ENCODE measurements around the gene KLHDC4. TPM values are rescaled to one million over a fixed set of nuclear protein-coding genes. Genes with fewer than 3 reads are reported as not detected.

KLHDC4 gene
- total RNA-seq, 1 experiment from 2014 or later, result 76.2 TPM

DNA sequence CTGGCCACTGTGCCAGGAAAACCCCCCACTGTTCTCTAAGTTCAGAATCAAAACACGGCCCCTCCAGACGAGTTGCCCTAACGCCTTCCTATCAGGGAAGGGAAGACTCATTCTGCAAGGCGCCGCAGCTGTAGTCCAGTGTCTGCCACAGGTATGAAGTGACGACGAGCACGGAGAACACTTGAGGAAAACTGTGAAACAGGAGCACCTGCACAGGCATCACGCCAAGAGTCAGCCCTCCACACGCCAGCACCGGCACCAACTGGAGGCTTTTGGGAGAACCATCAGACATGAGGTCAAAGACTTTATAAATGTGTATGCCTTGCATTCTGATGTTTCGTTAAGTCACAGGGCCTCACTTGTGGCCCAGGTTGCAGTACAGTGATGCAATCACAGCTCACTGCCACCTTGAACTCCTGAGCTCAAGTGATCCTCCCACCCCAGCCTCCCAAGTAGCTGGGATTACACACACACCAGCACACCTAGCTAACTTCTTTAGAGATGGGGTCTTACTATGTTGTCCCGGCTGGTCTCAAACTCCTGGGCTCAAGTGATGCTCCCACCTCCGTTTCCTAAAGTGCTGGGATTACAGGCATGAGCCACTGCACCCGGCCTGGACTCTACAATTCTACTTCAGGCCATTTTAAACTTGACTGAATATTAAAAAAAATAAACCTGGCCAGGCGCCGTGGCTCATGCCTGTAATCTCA lies 22.9 kb downstream of the KLHDC4 start:
- H3K4me3 Mint-ChIP-seq, result no peak overlapping the region
- no peak for DNase-seq
- H3K23me2 ChIP-seq (ENCODE audit: insufficient read length, low read depth, low read length, poor library complexity, severe bottlenecking), result no peaks in the 10 kb centered on the region
- no peak overlapping the region for H3K9ac ChIP-seq (ENCODE audit: extremely low read depth, insufficient read length, low read length)
- no peaks in the 10 kb centered on the region for H3K27me3 ChIP-seq (ENCODE audit: insufficient read depth, low read length)
- no peak overlapping the region for H3K4me2 ChIP-seq (ENCODE audit: insufficient read depth, insufficient read length, low read length)
- H3T11ph ChIP-seq (ENCODE audit: low read length), result no peak overlapping the region
- H2AFZ ChIP-seq (ENCODE audit: low read length), result no peak overlapping the region
- H3K4ac ChIP-seq (ENCODE audit: low read depth, low read length), result no peak overlapping the region
- no peak overlapping the region for H3K27ac ChIP-seq (ENCODE audit: insufficient read length, low read depth, low read length)
- WGBS (ENCODE audit: extremely low coverage, insufficient read length, low lambda C conversion rate), result no CpG with 5 or more reads among the region's 17 CpGs
- no peak overlapping the region for H4K8ac ChIP-seq (replicated peaks; ENCODE audit: insufficient read length, low read depth, low read length)
- H3K27me3 Mint-ChIP-seq (ENCODE audit: low read depth), result no peaks in the 10 kb centered on the region
- H3K36me3 Mint-ChIP-seq (ENCODE audit: insufficient read depth in 1 of 3, low read depth in 3 of 3), result peaks cover 48 to 63% (median 56%) of the 10 kb centered on the region in 3 experiments
- H3K27ac Mint-ChIP-seq, result no peak overlapping the region
- no peak overlapping the region for H2BK15ac ChIP-seq (ENCODE audit: low read depth, low read length)
- peaks cover 4% of the 10 kb centered on the region; the same call in 1 of the 2 replicates for H3K79me2 ChIP-seq (ENCODE audit: insufficient read depth, low read length)
- no peak overlapping the region for H3K14ac ChIP-seq (ENCODE audit: insufficient read depth, low read length)
- peaks cover 7% of the 10 kb centered on the region for H4K20me1 ChIP-seq (ENCODE audit: control insufficient read depth, insufficient read depth, insufficient read length)
- no peaks in the 10 kb centered on the region for H3K9me3 ChIP-seq (ENCODE audit: control insufficient read depth, low read depth, low read length)
- no peak overlapping the region for H2BK120ac ChIP-seq (ENCODE audit: low read depth, low read length, poor library complexity, severe bottlenecking)
- no peak overlapping the region for H2AK5ac ChIP-seq (ENCODE audit: insufficient read length, low read length)
- no peaks in the 10 kb centered on the region for H3K4me1 Mint-ChIP-seq
- no peak overlapping the region for H3K18ac ChIP-seq (ENCODE audit: insufficient read length, low read depth, low read length)
- H3K56ac ChIP-seq (ENCODE audit: insufficient read length, low read depth, low read length), result no peak overlapping the region
- TF ChIP-seq, protein P1, sequence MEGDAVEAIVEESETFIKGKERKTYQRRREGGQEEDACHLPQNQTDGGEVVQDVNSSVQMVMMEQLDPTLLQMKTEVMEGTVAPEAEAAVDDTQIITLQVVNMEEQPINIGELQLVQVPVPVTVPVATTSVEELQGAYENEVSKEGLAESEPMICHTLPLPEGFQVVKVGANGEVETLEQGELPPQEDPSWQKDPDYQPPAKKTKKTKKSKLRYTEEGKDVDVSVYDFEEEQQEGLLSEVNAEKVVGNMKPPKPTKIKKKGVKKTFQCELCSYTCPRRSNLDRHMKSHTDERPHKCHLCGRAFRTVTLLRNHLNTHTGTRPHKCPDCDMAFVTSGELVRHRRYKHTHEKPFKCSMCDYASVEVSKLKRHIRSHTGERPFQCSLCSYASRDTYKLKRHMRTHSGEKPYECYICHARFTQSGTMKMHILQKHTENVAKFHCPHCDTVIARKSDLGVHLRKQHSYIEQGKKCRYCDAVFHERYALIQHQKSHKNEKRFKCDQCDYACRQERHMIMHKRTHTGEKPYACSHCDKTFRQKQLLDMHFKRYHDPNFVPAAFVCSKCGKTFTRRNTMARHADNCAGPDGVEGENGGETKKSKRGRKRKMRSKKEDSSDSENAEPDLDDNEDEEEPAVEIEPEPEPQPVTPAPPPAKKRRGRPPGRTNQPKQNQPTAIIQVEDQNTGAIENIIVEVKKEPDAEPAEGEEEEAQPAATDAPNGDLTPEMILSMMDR (conservative IDR thresholded peaks at IDR 0.05), result no peak
- H2BK5ac ChIP-seq (ENCODE audit: insufficient read length, low read length), result no peak overlapping the region
- H3K9me3 Mint-ChIP-seq, result peaks cover 5 to 9% of the 10 kb centered on the region in 2 experiments; a peak in 3 of 5 replicates
- H3K23ac ChIP-seq (ENCODE audit: insufficient read length, low read depth, low read length), result no peak overlapping the region
- no peak overlapping the region for H2BK12ac ChIP-seq (ENCODE audit: insufficient read length, low read depth, low read length)
- peaks cover 12% of the 10 kb centered on the region for H3K79me1 ChIP-seq (ENCODE audit: insufficient read depth, low read depth, low read length, poor library complexity, severe bottlenecking)
- H2BK20ac ChIP-seq (ENCODE audit: low read depth, low read length, poor library complexity, severe bottlenecking), result no peak overlapping the region
- no peaks in the 10 kb centered on the region for H3K4me1 ChIP-seq (ENCODE audit: insufficient read depth, low read length)
- no peak overlapping the region for H4K91ac ChIP-seq (ENCODE audit: insufficient read length, low read depth, low read length)
- H4K5ac ChIP-seq (ENCODE audit: insufficient read length, low read depth, low read length), result no peak overlapping the region

Measured in H9 (cell line).